NT2/D1 (cell line): ENCODE results near the gene NACAD.

Experiments
- YY1 ChIP-seq: IDR thresholded peaks from 2 replicates; pipeline ENCODE4 v1.6.1; 2011; ENCODE audit not compliant: insufficient read length, insufficient read depth
- ZNF274 ChIP-seq: IDR thresholded peaks from 2 replicates; pipeline ENCODE4 v1.6.1; 2011; ENCODE audit warnings: mild to moderate bottlenecking, low read depth, low read length

- no peak for TF ChIP-seq ZNF274
- TF ChIP-seq YY1: no peak
These were observed 28.5 kb downstream of the NACAD start for GRCh38 chr7:45060295-45060694.
